IMR-90 (cell line): Measurements from ENCODE around the gene PCDHGB3. TPM values are rescaled to one million over a fixed set of nuclear protein-coding genes. Genes with fewer than 3 reads are reported as not detected.
"Not testable (repeated sequence)": the region's sequence is repeated elsewhere in the genome, so short reads cannot be mapped to it uniquely, and the experiment has no call there.

Experiments used
- ATAC-seq: fragments of 200-7000 bp; cut with Tn5 transposase; 2 replicates; pipeline ENCODE4 v1.9.1; 2020; ENCODE audit warnings: low read depth, mild to moderate bottlenecking, moderate library complexity
- BruUV-seq: library from RNA; stranded (reverse); fragments of 400-500 nt; replicated peaks from 2 replicates; lab custom pipeline; 2021; lab: Mats Ljungman, UMichigan
- CTCF ChIA-PET: fragments of 300-600 bp; formaldehyde crosslinking; extraction: SDS; loops from one replicate; lab custom pipeline; 2021; ENCODE audit warnings: antibody characterized with exemption; lab: Yijun Ruan, JAX
- POLR2A ChIA-PET: fragments of 300-600 bp; sonication (Branson Sonifier 250); formaldehyde crosslinking; loops from one replicate; lab custom pipeline; 2022; ENCODE audit warnings: antibody characterized with exemption; ENCODE audit not compliant: unreplicated experiment; lab: Charles Lee
- DNase-seq: peaks from one replicate; pipeline ENCODE4 v3.0.0; 2013
- H2AFZ ChIP-seq: replicated peaks from 2 replicates; pipeline ENCODE3; 2013; ENCODE audit warnings: low read length, mild to moderate bottlenecking; ENCODE audit not compliant: poor library complexity
- H2AK5ac ChIP-seq: 2 replicates; pipeline ENCODE4 v1.6.1; 2013; ENCODE audit warnings: low read depth, low read length, inconsistent platforms
- H2AK9ac ChIP-seq: replicated peaks from 2 replicates; pipeline ENCODE3; 2013; ENCODE audit warnings: mild to moderate bottlenecking, low read depth, low read length, moderate library complexity; ENCODE audit not compliant: poor library complexity
- H2BK120ac ChIP-seq: 2 replicates; pipeline ENCODE4 v1.6.1; 2013; ENCODE audit warnings: low read depth, low read length, inconsistent platforms
- H2BK15ac ChIP-seq: 3 replicates; pipeline ENCODE4 v1.6.1; 2013; ENCODE audit warnings: low read depth, low read length, inconsistent platforms
- H2BK20ac ChIP-seq: 2 replicates; pipeline ENCODE4 v1.6.1; 2013; ENCODE audit warnings: low read depth, mild to moderate bottlenecking, inconsistent platforms, low read length, moderate library complexity
- H2BK5ac ChIP-seq: 2 replicates; pipeline ENCODE4 v1.6.1; 2013; ENCODE audit warnings: mild to moderate bottlenecking, low read depth, low read length, inconsistent platforms; ENCODE audit not compliant: poor library complexity, severe bottlenecking
- H3K14ac ChIP-seq: replicated peaks from 2 replicates; pipeline ENCODE4 v1.6.1; 2013; ENCODE audit warnings: low read depth, low read length, inconsistent platforms
- H3K18ac ChIP-seq: 2 replicates; pipeline ENCODE4 v1.6.1; 2013; ENCODE audit warnings: low read depth, low read length, control low read depth
- H3K23ac ChIP-seq: 2 replicates; pipeline ENCODE4 v1.6.1; 2013; ENCODE audit warnings: low read depth, low read length, inconsistent platforms
- H3K27ac ChIP-seq: 2 replicates; pipeline ENCODE4 v1.5.1; 2013; ENCODE audit warnings: mild to moderate bottlenecking, control low read depth, low read length; ENCODE audit not compliant: insufficient read depth
- H3K27me3 ChIP-seq: 2 replicates; pipeline ENCODE4 v1.6.1; 2013; ENCODE audit warnings: low read length; ENCODE audit not compliant: control insufficient read depth, insufficient read depth
- H3K36me3 ChIP-seq: 2 replicates; pipeline ENCODE4 v1.6.1; 2013; ENCODE audit warnings: low read length, mixed read lengths; ENCODE audit not compliant: control insufficient read depth, insufficient read depth
- H3K4ac ChIP-seq: 2 replicates; pipeline ENCODE4 v1.6.1; 2013; ENCODE audit warnings: low read depth, low read length, inconsistent platforms
- H3K4me1 ChIP-seq: 2 replicates; pipeline ENCODE4 v1.6.1; 2013; ENCODE audit warnings: low read length, mixed read lengths; ENCODE audit not compliant: control insufficient read depth, insufficient read depth
- H3K4me2 ChIP-seq: 2 replicates; pipeline ENCODE4 v1.6.1; 2013; ENCODE audit warnings: low read depth, mild to moderate bottlenecking, control low read depth, low read length, moderate library complexity
- H3K4me3 ChIP-seq: 2 replicates; pipeline ENCODE4 v1.5.1; 2013; ENCODE audit warnings: low read depth, mild to moderate bottlenecking, control low read depth, low read length, moderate library complexity; ENCODE audit not compliant: insufficient read depth
- H3K56ac ChIP-seq: 2 replicates; pipeline ENCODE4 v1.6.1; 2013; ENCODE audit warnings: low read length, inconsistent platforms; ENCODE audit not compliant: insufficient read depth; ENCODE audit errors: extremely low read depth
- H3K79me1 ChIP-seq, 2 experiments: 2 replicates each; pipeline ENCODE4 v1.6.1; 2013; ENCODE audit warnings: low read length in 2 of 2, inconsistent platforms in 1 of 2, low read depth in 1 of 2
- H3K9ac ChIP-seq: 2 replicates; pipeline ENCODE4 v1.6.1; 2013; ENCODE audit warnings: low read depth, low read length, control low read depth
- H3K9me1 ChIP-seq: 2 replicates; pipeline ENCODE4 v1.6.1; 2013; ENCODE audit warnings: low read length, inconsistent platforms; ENCODE audit not compliant: insufficient read depth
- H3K9me3 ChIP-seq: 2 replicates; pipeline ENCODE4 v1.6.1; 2013; ENCODE audit warnings: low read length; ENCODE audit not compliant: control insufficient read depth, insufficient read depth
- H4K20me1 ChIP-seq: 2 replicates; pipeline ENCODE4 v1.6.1; 2013; ENCODE audit warnings: low read length, inconsistent platforms; ENCODE audit not compliant: insufficient read depth
- H4K5ac ChIP-seq: 2 replicates; pipeline ENCODE4 v1.6.1; 2013; ENCODE audit warnings: mild to moderate bottlenecking, low read depth, low read length, control low read depth
- H4K8ac ChIP-seq, 2 experiments: 2 replicates each; pipeline ENCODE4 v1.6.1; 2013; ENCODE audit warnings: low read depth in 2 of 2, low read length in 2 of 2, control low read depth in 1 of 2, inconsistent platforms in 1 of 2
- H4K91ac ChIP-seq: 2 replicates; pipeline ENCODE4 v1.6.1; 2013; ENCODE audit warnings: low read depth, low read length, inconsistent platforms; ENCODE audit not compliant: insufficient read depth
- WGBS, 2 experiments: methylation state at CpG; one replicate each; pipeline versions ENCODE4 v1.1.5 to v1.1.7; 2013; ENCODE audit warnings: missing lambda C conversion rate in 2 of 2; ENCODE audit not compliant: insufficient read length in 1 of 2; ENCODE audit errors: extremely low coverage in 2 of 2; 5-methylcytosine and 5-hydroxymethylcytosine counted together
- dilution Hi-C: fragments of 300-500 bp; cut with HindIII; formaldehyde crosslinking; loops from one replicate; pipeline ENCODE4 v1.14.3; 2018; ENCODE audit warnings: low sequenced_read_pairs; ENCODE audit not compliant: unreplicated experiment
- in situ Hi-C: fragments of 300-500 bp; cut with MboI; formaldehyde crosslinking; loops from 3 replicates; pipeline ENCODE4 v1.14.3; 2019; ENCODE audit warnings: low sequenced_read_pairs, inconsistent platforms, mixed read lengths
- intact Hi-C: fragments of 100-400 bp; cut with micrococcal nuclease; formaldehyde crosslinking; loops from 2 replicates; pipeline ENCODE4 v1.10.0; 2022
- polyA plus RNA-seq, 3 experiments: library from polyadenylated mRNA; depleted of rRNA; stranded (reverse); fragments of >200 nt; gene quantifications; 2 replicates each; pipeline ENCODE4 v1.2.3, GENCODE V29; 2012; ENCODE audit warnings: low replicate concordance in 1 of 3
- total RNA-seq: library from RNA; depleted of rRNA; stranded (reverse); fragments of >200 nt; gene quantifications from 2 replicates; pipeline ENCODE4 v1.2.3, GENCODE V29; 2012

Gene PCDHGB3
- total and polyA plus RNA-seq, 2 of the 4 experiments (the other 2 are of a cell fraction), result 3.4 to 5.9 TPM

DNA sequence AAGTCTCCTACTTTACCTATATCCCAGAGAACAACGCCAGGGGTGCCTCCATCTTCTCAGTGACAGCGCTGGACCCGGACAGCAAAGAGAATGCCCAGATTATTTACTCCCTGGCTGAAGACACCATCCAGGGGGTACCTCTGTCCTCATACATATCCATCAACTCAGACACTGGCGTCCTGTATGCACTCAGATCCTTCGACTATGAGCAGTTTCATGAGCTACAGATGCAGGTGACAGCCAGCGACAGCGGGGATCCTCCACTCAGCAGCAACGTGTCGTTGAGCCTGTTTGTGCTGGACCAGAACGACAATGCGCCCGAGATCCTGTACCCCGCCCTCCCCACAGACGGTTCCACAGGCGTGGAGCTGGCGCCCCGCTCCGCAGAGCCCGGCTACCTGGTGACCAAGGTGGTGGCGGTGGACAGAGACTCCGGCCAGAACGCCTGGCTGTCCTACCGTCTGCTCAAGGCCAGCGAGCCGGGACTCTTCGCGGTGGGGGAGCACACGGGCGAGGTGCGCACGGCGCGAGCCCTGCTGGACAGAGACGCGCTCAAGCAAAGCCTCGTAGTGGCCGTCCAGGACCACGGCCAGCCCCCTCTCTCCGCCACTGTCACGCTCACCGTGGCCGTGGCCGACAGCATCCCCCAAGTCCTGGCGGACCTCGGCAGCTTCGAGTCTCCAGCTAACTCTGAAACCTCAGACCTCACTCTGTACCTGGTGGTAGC lies 44.7 kb downstream of the PCDHGB3 start:
- CTCF ChIA-PET, result interaction anchor here (2.6 kb wide), 1 partner anchor 144 kb away, joined by 25 read pairs; no protein-coding TSS in a partner anchor
- Histone ChIP-seq H3K9me3 (peaks cover 50% of the 10 kb centered on the region), H3K79me1 (peaks cover 11 to 16% of the 10 kb centered on the region in 2 experiments), H3K36me3 (peaks cover 17% of the 10 kb centered on the region)
- 49% methylated on average over 11 of the region's 46 CpGs; no CpG with 5 or more reads in 1 of the 2 experiments for WGBS, 2 experiments
- H2AK5ac ChIP-seq, H3K23ac ChIP-seq, H4K20me1 ChIP-seq, H3K18ac ChIP-seq, H3K27ac ChIP-seq, dilution Hi-C loops, H3K14ac ChIP-seq, H3K27me3 ChIP-seq, H4K5ac ChIP-seq, H3K9ac ChIP-seq, H3K9me1 ChIP-seq, H2BK120ac ChIP-seq, POLR2A ChIA-PET, H4K91ac ChIP-seq, H3K4me2 ChIP-seq, H2BK20ac ChIP-seq, H3K4me3 ChIP-seq, H3K4ac ChIP-seq, H2AFZ ChIP-seq, H3K4me1 ChIP-seq, H4K8ac ChIP-seq, ATAC-seq, H2BK15ac ChIP-seq, DNase-seq, H3K56ac ChIP-seq, H2AK9ac ChIP-seq, BruUV-seq, H2BK5ac ChIP-seq: not testable (repeated sequence)
- intact Hi-C loops, result loop anchor here (5.0 kb wide), 2 partner anchors 63 to 87 kb away; partner anchors contain the start of gene PCDHGC3
- in situ Hi-C loops, result loop anchor here (5.0 kb wide), 1 partner anchor 148 kb away; no protein-coding TSS in a partner anchor

DNA sequence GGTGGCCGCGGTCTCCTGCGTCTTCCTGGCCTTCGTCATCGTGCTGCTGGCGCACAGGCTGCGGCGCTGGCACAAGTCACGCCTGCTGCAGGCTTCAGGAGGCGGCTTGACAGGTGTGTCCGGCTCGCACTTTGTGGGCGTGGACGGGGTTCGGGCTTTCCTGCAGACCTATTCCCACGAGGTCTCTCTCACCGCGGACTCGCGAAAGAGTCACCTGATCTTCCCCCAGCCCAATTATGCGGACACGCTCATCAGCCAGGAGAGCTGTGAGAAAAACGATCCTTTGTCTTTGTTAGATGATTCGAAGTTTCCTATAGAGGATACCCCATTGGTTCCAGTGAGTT lies 45.2 kb downstream of the PCDHGB3 start:
- H3K4me1 ChIP-seq, dilution Hi-C loops, ATAC-seq, H4K8ac ChIP-seq, H4K5ac ChIP-seq, H3K14ac ChIP-seq, H4K20me1 ChIP-seq, CTCF ChIA-PET, H3K27ac ChIP-seq, H2BK5ac ChIP-seq, DNase-seq, H3K9me1 ChIP-seq, H3K4me2 ChIP-seq, H3K27me3 ChIP-seq, BruUV-seq, H3K9ac ChIP-seq, H2AK5ac ChIP-seq, H2AK9ac ChIP-seq, H2BK20ac ChIP-seq, H4K91ac ChIP-seq, H3K56ac ChIP-seq, H3K23ac ChIP-seq, POLR2A ChIA-PET, H3K4ac ChIP-seq, H2BK120ac ChIP-seq, H3K4me3 ChIP-seq, H2AFZ ChIP-seq, H2BK15ac ChIP-seq, H3K18ac ChIP-seq: not testable (repeated sequence)
- intact Hi-C loops (loop anchor here (5.0 kb wide), 1 partner anchor 62 kb away; the partner anchor contains the start of gene PCDHGC3), in situ Hi-C loops (loop anchor here (5.0 kb wide), 1 partner anchor 147 kb away; no protein-coding TSS in a partner anchor)
- Histone ChIP-seq H3K9me3 (peaks cover 48% of the 10 kb centered on the region), H3K36me3 (peaks cover 17% of the 10 kb centered on the region), H3K79me1 (peaks cover 11 to 16% of the 10 kb centered on the region in 2 experiments)
- WGBS, 2 experiments, result 57% methylated on average over 8 of the region's 24 CpGs; no CpG with 5 or more reads in 1 of the 2 experiments
